ENCODE data around the gene KDSR.

KDSR gene

DNA sequence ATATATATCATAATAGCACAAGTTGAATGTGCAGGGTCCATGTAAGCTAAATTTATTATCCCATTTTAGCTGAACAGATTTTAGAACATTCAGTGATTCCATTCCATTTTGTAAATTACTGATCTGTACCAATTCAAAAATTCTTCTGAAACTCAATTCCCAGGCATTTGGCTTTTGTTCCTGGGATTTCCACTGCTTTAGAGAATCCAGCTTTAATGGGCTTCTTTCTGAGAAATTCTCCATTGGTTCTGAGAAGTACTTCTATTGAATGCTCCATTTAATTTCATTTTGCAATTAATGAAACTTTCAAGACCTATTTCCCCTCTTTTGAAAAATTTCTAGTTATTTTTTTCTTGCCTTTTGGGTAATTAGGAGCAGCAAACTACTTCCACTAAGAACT lies 84.2 kb downstream of the KDSR start:
- ATAC-seq: no peak

All from activated CD4-positive, CD25-positive, alpha-beta regulatory T cell treated with anti-CD3 and anti-CD28 coated beads, Interleukin-2, amount 50 U/mL, for 24 hours (primary cell).